ENCODE data around the gene TRIM42. TPM values are rescaled to one million over a fixed set of nuclear protein-coding genes. Genes with fewer than 3 reads are reported as not detected.

Gene TRIM42
- total RNA-seq, 1 experiment from 2014 or later = not detected

GRCh38 chr3:140748171-140748570 lies 70.3 kb downstream of the TRIM42 start:
- Mint-ChIP-seq H3K4me3 (ENCODE audit: unreplicated experiment) (no peak overlapping the region), H3K4me1 (ENCODE audit: low read depth, unreplicated experiment) (peaks cover 11% of the 10 kb centered on the region), H3K36me3 (ENCODE audit: insufficient read depth, unreplicated experiment) (no peaks in the 10 kb centered on the region), H3K9me3 (ENCODE audit: unreplicated experiment) (peaks cover 23% of the 10 kb centered on the region), H3K27ac (ENCODE audit: unreplicated experiment) (no peak overlapping the region), H3K27me3 (ENCODE audit: insufficient read depth, unreplicated experiment) (peaks cover 28% of the 10 kb centered on the region)
- Histone ChIP-seq H3K4me3 (ENCODE audit: low read depth, low read length) (no peak overlapping the region), H3K27me3 (replicated peaks; ENCODE audit: control insufficient read depth, insufficient read depth, low read length) (no peaks in the 10 kb centered on the region; the same call in 1 of the 2 replicates), H3K4me1 (no peaks in the 10 kb centered on the region), H3K36me3 (ENCODE audit: control insufficient read depth, insufficient read depth, low read length) (no peaks in the 10 kb centered on the region), H3K9me3 (no peaks in the 10 kb centered on the region)
- no TSS peak for BruUV-seq (replicated peaks)
- CTCF ChIA-PET = no interaction called here
- POLR2A ChIA-PET = no interaction called here
- DNase-seq = no peak
- intact Hi-C loops (cut with micrococcal nuclease; ENCODE audit: unreplicated experiment) = no loop called here
- no peak for TF ChIP-seq CTCF (IDR thresholded peaks at IDR 0.05; ENCODE audit: insufficient read depth in 1 of 2, low read depth in 1 of 2, low read length in 1 of 2, severe bottlenecking in 1 of 2, unreplicated experiment in 1 of 2)

GRCh38 chr3:140748903-140749302 lies 71.0 kb downstream of the TRIM42 start:
- Mint-ChIP-seq H3K9me3 (ENCODE audit: unreplicated experiment) (peaks cover 23% of the 10 kb centered on the region), H3K4me1 (ENCODE audit: low read depth, unreplicated experiment) (peaks cover 11% of the 10 kb centered on the region), H3K36me3 (ENCODE audit: insufficient read depth, unreplicated experiment) (no peaks in the 10 kb centered on the region), H3K27ac (ENCODE audit: unreplicated experiment) (no peak overlapping the region), H3K27me3 (ENCODE audit: insufficient read depth, unreplicated experiment) (peaks cover 28% of the 10 kb centered on the region), H3K4me3 (ENCODE audit: unreplicated experiment) (no peak overlapping the region)
- Histone ChIP-seq H3K4me1 (no peaks in the 10 kb centered on the region), H3K4me3 (ENCODE audit: low read depth, low read length) (no peak overlapping the region), H3K36me3 (ENCODE audit: control insufficient read depth, insufficient read depth, low read length) (no peaks in the 10 kb centered on the region), H3K27me3 (replicated peaks; ENCODE audit: control insufficient read depth, insufficient read depth, low read length) (no peaks in the 10 kb centered on the region; the same call in 1 of the 2 replicates), H3K9me3 (no peaks in the 10 kb centered on the region)
- no TSS peak for BruUV-seq (replicated peaks)
- intact Hi-C loops (cut with micrococcal nuclease; ENCODE audit: unreplicated experiment) = no loop called here
- no peak for DNase-seq
- CTCF ChIA-PET = no interaction called here
- POLR2A ChIA-PET = no interaction called here
- no peak for TF ChIP-seq CTCF (IDR thresholded peaks at IDR 0.05; ENCODE audit: insufficient read depth in 1 of 2, low read depth in 1 of 2, low read length in 1 of 2, severe bottlenecking in 1 of 2, unreplicated experiment in 1 of 2)
